Measurements from ENCODE around the gene HDHD5.

The HDHD5 gene

DNA sequence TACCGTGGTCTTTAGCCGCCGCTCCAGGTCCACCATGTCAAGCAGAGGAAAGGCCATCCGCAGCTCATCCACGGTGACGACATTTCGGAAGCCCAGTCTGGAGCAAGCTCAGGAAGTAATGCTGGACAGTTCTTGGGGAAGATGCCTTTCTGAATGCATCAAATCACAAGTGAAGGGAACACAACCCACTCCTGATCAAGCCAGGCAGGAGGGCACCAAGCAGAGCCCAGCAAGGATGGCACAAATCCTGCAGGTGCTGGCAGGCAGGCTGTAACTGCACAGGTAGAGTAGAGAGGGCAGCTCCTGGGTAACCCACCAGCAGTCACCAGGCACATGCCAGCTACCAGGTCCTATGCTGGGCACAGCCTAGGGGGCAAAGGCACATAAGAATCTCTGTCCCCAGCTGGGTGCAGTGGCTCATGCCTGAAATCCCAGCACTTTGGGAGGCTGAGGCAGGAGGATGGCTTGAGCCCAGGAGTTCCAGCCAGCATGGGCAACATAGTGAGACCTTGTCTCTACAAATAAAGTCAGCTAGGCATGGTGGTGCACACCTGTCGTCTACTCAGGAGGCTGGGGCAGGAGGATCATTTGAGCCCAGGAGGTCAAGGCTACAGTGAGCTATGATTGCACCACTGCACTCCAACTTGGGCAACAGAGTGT, 13.9 kb downstream of the HDHD5 start:
- no peak for DNase-seq (ENCODE audit: low spot score)
- in situ Hi-C loops (cut with MboI; ENCODE audit: low pct_unique_long_range_greater_than_20kb, low sequenced_read_pairs, unreplicated experiment) = no loop called here
- no peak for TF ChIP-seq CTCF (IDR thresholded peaks at IDR 0.05; ENCODE audit: extremely low read depth, insufficient read depth, missing control alignments)

DNA sequence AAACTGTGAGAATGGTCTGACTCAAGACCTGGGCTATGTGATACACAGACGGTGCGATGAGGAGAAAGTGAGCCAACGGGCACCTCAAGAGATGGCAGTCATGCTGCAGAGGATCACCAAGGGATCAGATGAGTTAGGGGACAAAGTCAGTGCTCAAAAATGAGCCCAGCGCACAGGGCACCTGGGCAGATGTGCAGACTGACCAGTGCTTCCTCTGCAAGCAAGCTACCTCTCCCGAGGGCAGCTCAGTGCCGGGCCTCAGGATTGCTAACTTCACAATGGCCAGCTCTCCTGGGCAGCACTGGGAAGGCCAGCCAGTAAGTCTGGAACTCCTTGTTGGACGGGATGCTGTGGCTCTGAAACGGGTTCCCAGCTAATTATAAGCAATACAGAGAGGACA, 15.3 kb downstream of the HDHD5 start:
- in situ Hi-C loops (cut with MboI; ENCODE audit: low pct_unique_long_range_greater_than_20kb, low sequenced_read_pairs, unreplicated experiment) = no loop called here
- TF ChIP-seq CTCF (IDR thresholded peaks at IDR 0.05; ENCODE audit: extremely low read depth, insufficient read depth, missing control alignments) = no peak
- no peak for DNase-seq (ENCODE audit: low spot score)

DNA sequence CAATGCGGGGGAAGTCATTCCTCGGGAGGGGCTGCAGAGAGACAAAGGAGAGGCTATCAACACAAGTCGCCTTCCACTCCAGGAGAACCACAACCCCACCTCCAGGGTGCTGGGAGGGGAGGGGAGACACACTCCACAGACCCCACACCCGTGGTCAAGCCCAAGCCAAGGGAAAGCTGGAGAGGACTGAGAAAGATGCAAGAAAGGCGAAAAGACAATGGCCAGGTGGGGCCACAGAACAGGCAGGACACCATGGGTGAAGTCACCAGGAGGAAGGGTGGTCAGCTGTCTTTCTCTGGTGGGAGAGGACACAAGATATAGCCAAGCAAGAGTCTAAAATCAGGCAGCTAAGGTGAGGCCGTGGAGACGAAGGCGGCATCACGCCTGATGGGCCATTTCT, 16.0 kb downstream of the HDHD5 start:
- in situ Hi-C loops (cut with MboI; ENCODE audit: low pct_unique_long_range_greater_than_20kb, low sequenced_read_pairs, unreplicated experiment) = no loop called here
- TF ChIP-seq CTCF (IDR thresholded peaks at IDR 0.05; ENCODE audit: extremely low read depth, insufficient read depth, missing control alignments) = no peak
- DNase-seq (ENCODE audit: low spot score) = no peak

- DNase-seq (ENCODE audit: low spot score) = no peak
- no peak for TF ChIP-seq CTCF (IDR thresholded peaks at IDR 0.05; ENCODE audit: extremely low read depth, insufficient read depth, missing control alignments)
- in situ Hi-C loops (cut with MboI; ENCODE audit: low pct_unique_long_range_greater_than_20kb, low sequenced_read_pairs, unreplicated experiment) = no loop called here
These were observed 18.0 kb downstream of the HDHD5 start for GRCh38 chr22:17140826-17141766.

GRCh38 chr22:17140022-17140421, 19.1 kb downstream of the HDHD5 start:
- in situ Hi-C loops (cut with MboI; ENCODE audit: low pct_unique_long_range_greater_than_20kb, low sequenced_read_pairs, unreplicated experiment) = no loop called here
- TF ChIP-seq CTCF (IDR thresholded peaks at IDR 0.05; ENCODE audit: extremely low read depth, insufficient read depth, missing control alignments) = no peak
- no peak for DNase-seq (ENCODE audit: low spot score)

- in situ Hi-C loops (cut with MboI; ENCODE audit: low pct_unique_long_range_greater_than_20kb, low sequenced_read_pairs, unreplicated experiment) = no loop called here
- no peak for DNase-seq (ENCODE audit: low spot score)
- TF ChIP-seq CTCF (IDR thresholded peaks at IDR 0.05; ENCODE audit: extremely low read depth, insufficient read depth, missing control alignments) = no peak
These were observed 20.6 kb downstream of the HDHD5 start for GRCh38 chr22:17138513-17138912.
